GM21390 (cell line): Measurements from ENCODE around the gene GGT7.
"Not testable (repeated sequence)": the region's sequence is repeated elsewhere in the genome, so short reads cannot be mapped to it uniquely, and the experiment has no call there.

ENCODE experiments used
- ATAC-seq: cut with Tn5 transposase; IDR thresholded peaks from one replicate; pipeline ENCODE4 v1.9.1; 2021; ENCODE audit not compliant: unreplicated experiment

GGT7 gene

GRCh38 chr20:34872622-34873224 lies at the start of gene GGT7:
Gene GGT7 (minus strand): TSS chr20:34872856. CDS start chr20:34872815, 41 bp downstream.
- ATAC-seq, result no peak

- ATAC-seq, result no peak
Measured at GRCh38 chr20:34921436-34921835, 48.8 kb upstream of the GGT7 start.

GRCh38 chr20:34920055-34920454 lies 47.4 kb upstream of the GGT7 start:
- ATAC-seq, result no peak

- no peak for ATAC-seq
Measured at GRCh38 chr20:34916774-34917354, 44.2 kb upstream of the GGT7 start.

- ATAC-seq, result no peak
Measured at GRCh38 chr20:34915749-34916455, 43.2 kb upstream of the GGT7 start.

- no peak for ATAC-seq
Measured at GRCh38 chr20:34915131-34915530, 42.5 kb upstream of the GGT7 start.

- no peak for ATAC-seq
Measured at GRCh38 chr20:34907616-34908469, 35.2 kb upstream of the GGT7 start.

- ATAC-seq, result no peak
Measured at GRCh38 chr20:34904202-34904621, 31.6 kb upstream of the GGT7 start.

- not testable (repeated sequence) for ATAC-seq
Measured at GRCh38 chr20:34898731-34899130, 26.1 kb upstream of the GGT7 start.

- not testable (repeated sequence) for ATAC-seq
Measured at GRCh38 chr20:34898129-34898528, 25.5 kb upstream of the GGT7 start.

- ATAC-seq, result no peak
Measured at GRCh38 chr20:34896086-34896621, 23.5 kb upstream of the GGT7 start.

GRCh38 chr20:34895465-34895864 lies 22.8 kb upstream of the GGT7 start:
- ATAC-seq, result no peak

GRCh38 chr20:34894723-34895122 lies 22.1 kb upstream of the GGT7 start:
- no peak for ATAC-seq

- ATAC-seq, result no peak
Measured at GRCh38 chr20:34892671-34893070, 20.0 kb upstream of the GGT7 start.

- no peak for ATAC-seq
Measured at GRCh38 chr20:34891166-34892062, 18.8 kb upstream of the GGT7 start.

- ATAC-seq, result no peak
Measured at GRCh38 chr20:34888468-34888867, 15.8 kb upstream of the GGT7 start.

GRCh38 chr20:34887023-34887422 lies 14.4 kb upstream of the GGT7 start:
- ATAC-seq, result no peak

- no peak for ATAC-seq
Measured at GRCh38 chr20:34886122-34886521, 13.5 kb upstream of the GGT7 start.

GRCh38 chr20:34884260-34884659 lies 11.6 kb upstream of the GGT7 start:
- ATAC-seq, result no peak

- ATAC-seq, result no peak
Measured at GRCh38 chr20:34883809-34884208, 11.2 kb upstream of the GGT7 start.
